Cerebellar cortex (tissue), 1 donor: Measurements from ENCODE around the gene MCMBP.
"Not testable (repeated sequence)": the region's sequence is repeated elsewhere in the genome, so short reads cannot be mapped to it uniquely, and the experiment has no call there.

Experiments
- DNase-seq: peaks from one replicate; pipeline ENCODE4 v3.0.0-alpha.2; 2015; ENCODE audit warnings: low spot score

Gene MCMBP

GRCh38 chr10:119878524-119878923 lies 5.9 kb upstream of the MCMBP start:
- no peak for DNase-seq

GRCh38 chr10:119872860-119873681 lies 428 bp upstream of the MCMBP start:
- DNase-seq = peak; percentile 84

GRCh38 chr10:119871881-119872609 lies 598 bp downstream of the MCMBP start:
- no peak for DNase-seq

- DNase-seq = not testable (repeated sequence)
Measured at GRCh38 chr10:119869398-119869797, 3.2 kb downstream of the MCMBP start.

- DNase-seq = no peak
Measured at GRCh38 chr10:119867317-119867716, 5.3 kb downstream of the MCMBP start.

- no peak for DNase-seq
Measured at GRCh38 chr10:119865699-119866240, 6.9 kb downstream of the MCMBP start.

- no peak for DNase-seq
Measured at GRCh38 chr10:119863951-119864565, 8.6 kb downstream of the MCMBP start.

GRCh38 chr10:119862524-119862923 lies 10.1 kb downstream of the MCMBP start:
- no peak for DNase-seq

GRCh38 chr10:119860866-119861607 lies 11.6 kb downstream of the MCMBP start:
- DNase-seq = no peak

GRCh38 chr10:119859420-119860258 lies 13.0 kb downstream of the MCMBP start:
- DNase-seq = peak; percentile 76

GRCh38 chr10:119858063-119858462 lies 14.6 kb downstream of the MCMBP start:
- DNase-seq = no peak

GRCh38 chr10:119853574-119853973 lies 19.1 kb downstream of the MCMBP start:
- no peak for DNase-seq

- DNase-seq = peak; percentile 27
Measured at GRCh38 chr10:119852822-119853221, 19.8 kb downstream of the MCMBP start.

- DNase-seq = no peak
Measured at GRCh38 chr10:119852277-119852676, 20.4 kb downstream of the MCMBP start.

GRCh38 chr10:119849944-119850343 lies 22.7 kb downstream of the MCMBP start:
- no peak for DNase-seq

- DNase-seq = no peak
Measured at GRCh38 chr10:119849031-119849789, 23.4 kb downstream of the MCMBP start.

- no peak for DNase-seq
Measured at GRCh38 chr10:119845656-119846055, 27.0 kb downstream of the MCMBP start.

- no peak for DNase-seq
Measured at GRCh38 chr10:119834188-119834587, 38.5 kb downstream of the MCMBP start.

GRCh38 chr10:119832951-119833350 lies 39.7 kb downstream of the MCMBP start:
- no peak for DNase-seq

GRCh38 chr10:119831656-119832055 lies 41.0 kb downstream of the MCMBP start:
- DNase-seq = no peak
